ENCODE results near the gene CSNK2A1. TPM values are rescaled to one million over a fixed set of nuclear protein-coding genes. Genes with fewer than 3 reads are reported as not detected.
A peak's percentile ranks its signal among the peaks of the same experiment; 100 is the strongest.

CSNK2A1 gene
- total and polyA plus RNA-seq, 5 donors from 2014 or later: 49.6 to 65.3 (median 52.7) TPM

GRCh38 chr20:472137-472846 is 71.3 kb downstream of the CSNK2A1 start:
- H3K4me1 Mint-ChIP-seq: peaks cover 0 to 4% (median 1%) of the 10 kb centered on the region in 4 donors
- no peaks in the 10 kb centered on the region for H3K36me3 ChIP-seq (ENCODE audit: control insufficient read depth, insufficient read depth, low read length)
- no peak overlapping the region for H3K4me3 Mint-ChIP-seq
- H3K9me3 Mint-ChIP-seq: peaks cover 0 to 14% (median 0%) of the 10 kb centered on the region in 7 donors
- H3K4me3 ChIP-seq (ENCODE audit: low read depth, low read length): no peak overlapping the region
- no peaks in the 10 kb centered on the region for H3K27me3 ChIP-seq (ENCODE audit: control insufficient read depth, insufficient read depth, low read length)
- no peaks in the 10 kb centered on the region for H3K4me1 ChIP-seq (ENCODE audit: control insufficient read depth, insufficient read depth, low read length, poor library complexity, severe bottlenecking)
- ATAC-seq (ENCODE audit: low read depth in 2 of 2) (no peak), DNase-seq (no peak)
- peaks cover 7% of the 10 kb centered on the region for H3K36me3 Mint-ChIP-seq
- peaks cover 3 to 8% of the 10 kb centered on the region in 2 experiments for H3K9me3 ChIP-seq (ENCODE audit: control insufficient read depth in 2 of 2, low read length in 2 of 2)
- peaks cover 13% of the 10 kb centered on the region for H3K27me3 Mint-ChIP-seq
- H3K27ac Mint-ChIP-seq: peak overlapping the region in 1 of 3 donors; percentile 62
- H3K27ac ChIP-seq (ENCODE audit: insufficient read depth, low read length, poor library complexity, severe bottlenecking): no peak overlapping the region

- Histone ChIP-seq H3K36me3 (ENCODE audit: control insufficient read depth, insufficient read depth, low read length) (no peaks in the 10 kb centered on the region), H3K27me3 (ENCODE audit: control insufficient read depth, insufficient read depth, low read length) (no peaks in the 10 kb centered on the region), H3K4me1 (ENCODE audit: control insufficient read depth, insufficient read depth, low read length, poor library complexity, severe bottlenecking) (no peaks in the 10 kb centered on the region), H3K9me3 (ENCODE audit: control insufficient read depth in 2 of 2, low read length in 2 of 2) (peaks cover 3 to 8% of the 10 kb centered on the region in 2 experiments), H3K27ac (ENCODE audit: insufficient read depth, low read length, poor library complexity, severe bottlenecking) (no peak overlapping the region), H3K4me3 (ENCODE audit: low read depth, low read length) (no peak overlapping the region)
- Mint-ChIP-seq H3K4me1 (peaks cover 0 to 4% (median 2%) of the 10 kb centered on the region in 4 donors), H3K27me3 (peaks cover 18% of the 10 kb centered on the region), H3K27ac (no peak overlapping the region), H3K9me3 (peaks cover 0 to 15% (median 1%) of the 10 kb centered on the region in 7 donors), H3K4me3 (no peak overlapping the region), H3K36me3 (peaks cover 7% of the 10 kb centered on the region)
- ATAC-seq (ENCODE audit: low read depth in 2 of 2): no peak
- no peak for DNase-seq
These were observed 73.7 kb downstream of the CSNK2A1 start for GRCh38 chr20:469746-470490.

- ATAC-seq (ENCODE audit: low read depth in 2 of 2): no peak
- Histone ChIP-seq H3K4me1 (ENCODE audit: control insufficient read depth, insufficient read depth, low read length, poor library complexity, severe bottlenecking) (peaks cover 5% of the 10 kb centered on the region), H3K27me3 (ENCODE audit: control insufficient read depth, insufficient read depth, low read length) (no peaks in the 10 kb centered on the region), H3K36me3 (ENCODE audit: control insufficient read depth, insufficient read depth, low read length) (no peaks in the 10 kb centered on the region), H3K9me3 (ENCODE audit: control insufficient read depth in 2 of 2, low read length in 2 of 2) (peaks cover 3 to 8% of the 10 kb centered on the region in 2 experiments), H3K27ac (ENCODE audit: insufficient read depth, low read length, poor library complexity, severe bottlenecking) (no peak overlapping the region), H3K4me3 (ENCODE audit: low read depth, low read length) (no peak overlapping the region)
- peaks cover 5 to 12% (median 6%) of the 10 kb centered on the region in 4 donors for H3K4me1 Mint-ChIP-seq
- no peaks in the 10 kb centered on the region for H3K36me3 Mint-ChIP-seq
- peak overlapping the region in 1 of 3 donors; percentile 35 for H3K27ac Mint-ChIP-seq
- H3K9me3 Mint-ChIP-seq: peaks cover 0 to 15% (median 1%) of the 10 kb centered on the region in 7 donors
- peaks cover 18% of the 10 kb centered on the region for H3K27me3 Mint-ChIP-seq
- H3K4me3 Mint-ChIP-seq: peak overlapping the region in 1 of 4 donors; percentile 39
- no peak for DNase-seq
These were observed 75.8 kb downstream of the CSNK2A1 start for GRCh38 chr20:467755-468154.

GRCh38 chr20:462199-462991 is 81.2 kb downstream of the CSNK2A1 start, which contains the start of gene TBC1D20:
Gene TBC1D20, minus strand, starts transcription at chr20:462533. Its CDS starts 128 bp downstream, at chr20:462405.
- Mint-ChIP-seq H3K36me3 (peaks cover 3% of the 10 kb centered on the region), H3K9me3 (peaks cover 0 to 4% (median 1%) of the 10 kb centered on the region in 7 donors), H3K27ac (peak within 1 kb of the TSS; percentile 90 to 98 (median 95)), H3K4me3 (peak within 1 kb of the TSS; percentile 94 to 98 (median 98)), H3K27me3 (peaks cover 5% of the 10 kb centered on the region), H3K4me1 (peaks cover 28 to 50% (median 37%) of the 10 kb centered on the region in 4 donors)
- DNase-seq (peak; percentile 81 to 92 (median 88)), ATAC-seq (ENCODE audit: low read depth in 2 of 2) (peak; percentile 98)
- Histone ChIP-seq H3K9me3 (ENCODE audit: control insufficient read depth in 2 of 2, low read length in 2 of 2) (no peaks in the 10 kb centered on the region), H3K4me1 (ENCODE audit: control insufficient read depth, insufficient read depth, low read length, poor library complexity, severe bottlenecking) (peaks cover 39% of the 10 kb centered on the region), H3K27ac (ENCODE audit: insufficient read depth, low read length, poor library complexity, severe bottlenecking) (peak within 1 kb of the TSS; percentile 75), H3K27me3 (ENCODE audit: control insufficient read depth, insufficient read depth, low read length) (no peaks in the 10 kb centered on the region), H3K4me3 (ENCODE audit: low read depth, low read length) (peak within 1 kb of the TSS; percentile 84), H3K36me3 (ENCODE audit: control insufficient read depth, insufficient read depth, low read length) (no peaks in the 10 kb centered on the region)

- ATAC-seq (ENCODE audit: low read depth in 2 of 2) (peak; percentile 27 to 36), DNase-seq (peak in 2 of 3 donors; percentile 49 to 77)
- H3K27ac Mint-ChIP-seq: peak overlapping the region; percentile 90 to 98 (median 93)
- H3K36me3 Mint-ChIP-seq: peaks cover 5% of the 10 kb centered on the region
- peaks cover 29 to 53% (median 40%) of the 10 kb centered on the region in 4 donors for H3K4me1 Mint-ChIP-seq
- peaks cover 2% of the 10 kb centered on the region for H3K27me3 Mint-ChIP-seq
- peak overlapping the region; percentile 83 for H3K4me3 ChIP-seq (ENCODE audit: low read depth, low read length)
- no peaks in the 10 kb centered on the region for H3K36me3 ChIP-seq (ENCODE audit: control insufficient read depth, insufficient read depth, low read length)
- peak overlapping the region; percentile 75 for H3K27ac ChIP-seq (ENCODE audit: insufficient read depth, low read length, poor library complexity, severe bottlenecking)
- peak overlapping the region; percentile 94 to 98 (median 98) for H3K4me3 Mint-ChIP-seq
- no peaks in the 10 kb centered on the region for H3K9me3 ChIP-seq (ENCODE audit: control insufficient read depth in 2 of 2, low read length in 2 of 2)
- H3K27me3 ChIP-seq (ENCODE audit: control insufficient read depth, insufficient read depth, low read length): no peaks in the 10 kb centered on the region
- peaks cover 39% of the 10 kb centered on the region for H3K4me1 ChIP-seq (ENCODE audit: control insufficient read depth, insufficient read depth, low read length, poor library complexity, severe bottlenecking)
- H3K9me3 Mint-ChIP-seq: peaks cover 0 to 4% (median 0%) of the 10 kb centered on the region in 7 donors
These were observed 82.1 kb downstream of the CSNK2A1 start for GRCh38 chr20:461254-462198.

GRCh38 chr20:460707-461106 is 82.9 kb downstream of the CSNK2A1 start:
- peak overlapping the region in 2 of 3 donors; percentile 48 to 93 for H3K27ac Mint-ChIP-seq
- no peaks in the 10 kb centered on the region for H3K27me3 ChIP-seq (ENCODE audit: control insufficient read depth, insufficient read depth, low read length)
- peaks cover 0 to 4% (median 0%) of the 10 kb centered on the region in 7 donors for H3K9me3 Mint-ChIP-seq
- H3K36me3 Mint-ChIP-seq: peaks cover 5% of the 10 kb centered on the region
- DNase-seq: no peak
- peak overlapping the region; percentile 81 to 98 (median 86) for H3K4me3 Mint-ChIP-seq
- H3K36me3 ChIP-seq (ENCODE audit: control insufficient read depth, insufficient read depth, low read length): no peaks in the 10 kb centered on the region
- peaks cover 39% of the 10 kb centered on the region for H3K4me1 ChIP-seq (ENCODE audit: control insufficient read depth, insufficient read depth, low read length, poor library complexity, severe bottlenecking)
- H3K27me3 Mint-ChIP-seq: no peaks in the 10 kb centered on the region
- no peaks in the 10 kb centered on the region for H3K9me3 ChIP-seq (ENCODE audit: control insufficient read depth in 2 of 2, low read length in 2 of 2)
- H3K27ac ChIP-seq (ENCODE audit: insufficient read depth, low read length, poor library complexity, severe bottlenecking): no peak overlapping the region
- H3K4me3 ChIP-seq (ENCODE audit: low read depth, low read length): peak overlapping the region; percentile 83
- peaks cover 30 to 59% (median 43%) of the 10 kb centered on the region in 4 donors for H3K4me1 Mint-ChIP-seq
- no peak for ATAC-seq (ENCODE audit: low read depth in 2 of 2)

Measured in CD4-positive, CD25-positive, alpha-beta regulatory T cell (primary cell).